GM12878 (cell line): ENCODE measurements around the gene RERE.

Experiments
- CBX3 ChIP-seq: fragments of 200-600 bp; sonication (generic); IDR thresholded peaks from 2 replicates; pipeline ENCODE4 v1.6.1; 2016; ENCODE audit warnings: low read depth, borderline replicate concordance
- JUNB ChIP-seq: IDR thresholded peaks from 2 replicates; pipeline ENCODE4 v1.6.1; 2016; ENCODE audit warnings: antibody characterized with exemption, mild to moderate bottlenecking
- MTA2 ChIP-seq: fragments of 450-650 bp; IDR thresholded peaks from 2 replicates; pipeline ENCODE4 v1.6.1; 2016; ENCODE audit warnings: low read depth, mild to moderate bottlenecking, moderate library complexity
- NR2C2 ChIP-seq: IDR thresholded peaks from 2 replicates; pipeline ENCODE4 v1.6.1; 2011; ENCODE audit warnings: borderline replicate concordance, low read depth; ENCODE audit not compliant: control insufficient read depth, insufficient read length
- RAD21 ChIP-seq: IDR thresholded peaks from 2 replicates; pipeline ENCODE4 v1.6.1; 2011; ENCODE audit warnings: mild to moderate bottlenecking, low read depth, low read length, moderate library complexity; ENCODE audit not compliant: insufficient read depth
- SUPT20H ChIP-seq: IDR thresholded peaks from 2 replicates; pipeline ENCODE4 v1.6.1; 2011; ENCODE audit warnings: low read depth, mild to moderate bottlenecking, low read length, moderate library complexity, borderline replicate concordance; ENCODE audit not compliant: control insufficient read depth
- TAF1 ChIP-seq: IDR thresholded peaks from 2 replicates; pipeline ENCODE4 v1.6.1; 2011; ENCODE audit warnings: mild to moderate bottlenecking, low read depth, low read length, borderline replicate concordance
- YY1 ChIP-seq: IDR thresholded peaks from 2 replicates; pipeline ENCODE4 v1.6.1; 2011; ENCODE audit warnings: low read depth, mild to moderate bottlenecking, low read length
- TF ChIP-seq, protein P1 (sequence below), 3 experiments: IDR thresholded peaks in 2 of 3; conservative IDR thresholded peaks in 1 of 3; 2 replicates each; pipeline ENCODE4 v1.5.1; 2011; ENCODE audit warnings: low read depth in 3 of 3, low read length in 3 of 3, mild to moderate bottlenecking in 3 of 3, control low read depth in 2 of 3, moderate library complexity in 2 of 3, inconsistent platforms in 1 of 3, mixed read lengths in 1 of 3; ENCODE audit not compliant: control insufficient read depth in 2 of 3, insufficient read depth in 1 of 3; ENCODE audit errors: extremely low read depth in 1 of 3
- TF ChIP-seq, protein P2 (sequence below): IDR thresholded peaks from 2 replicates; pipeline ENCODE4 v1.6.1; 2011; ENCODE audit warnings: mild to moderate bottlenecking, low read depth, low read length, moderate library complexity; ENCODE audit not compliant: insufficient replicate concordance

- TF ChIP-seq, protein P1, sequence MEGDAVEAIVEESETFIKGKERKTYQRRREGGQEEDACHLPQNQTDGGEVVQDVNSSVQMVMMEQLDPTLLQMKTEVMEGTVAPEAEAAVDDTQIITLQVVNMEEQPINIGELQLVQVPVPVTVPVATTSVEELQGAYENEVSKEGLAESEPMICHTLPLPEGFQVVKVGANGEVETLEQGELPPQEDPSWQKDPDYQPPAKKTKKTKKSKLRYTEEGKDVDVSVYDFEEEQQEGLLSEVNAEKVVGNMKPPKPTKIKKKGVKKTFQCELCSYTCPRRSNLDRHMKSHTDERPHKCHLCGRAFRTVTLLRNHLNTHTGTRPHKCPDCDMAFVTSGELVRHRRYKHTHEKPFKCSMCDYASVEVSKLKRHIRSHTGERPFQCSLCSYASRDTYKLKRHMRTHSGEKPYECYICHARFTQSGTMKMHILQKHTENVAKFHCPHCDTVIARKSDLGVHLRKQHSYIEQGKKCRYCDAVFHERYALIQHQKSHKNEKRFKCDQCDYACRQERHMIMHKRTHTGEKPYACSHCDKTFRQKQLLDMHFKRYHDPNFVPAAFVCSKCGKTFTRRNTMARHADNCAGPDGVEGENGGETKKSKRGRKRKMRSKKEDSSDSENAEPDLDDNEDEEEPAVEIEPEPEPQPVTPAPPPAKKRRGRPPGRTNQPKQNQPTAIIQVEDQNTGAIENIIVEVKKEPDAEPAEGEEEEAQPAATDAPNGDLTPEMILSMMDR (IDR thresholded peaks at IDR 0.05 in 2 of 3, conservative IDR thresholded peaks at IDR 0.05 in 1 of 3; ENCODE audit: control insufficient read depth in 2 of 3, extremely low read depth in 1 of 3, insufficient read depth in 1 of 3, low read depth in 3 of 3, low read length in 3 of 3), result no peak
- no peak for TF ChIP-seq SUPT20H
- no peak for TF ChIP-seq NR2C2
- no peak for TF ChIP-seq JUNB
- TF ChIP-seq CBX3, result no peak
- TF ChIP-seq, protein P2, sequence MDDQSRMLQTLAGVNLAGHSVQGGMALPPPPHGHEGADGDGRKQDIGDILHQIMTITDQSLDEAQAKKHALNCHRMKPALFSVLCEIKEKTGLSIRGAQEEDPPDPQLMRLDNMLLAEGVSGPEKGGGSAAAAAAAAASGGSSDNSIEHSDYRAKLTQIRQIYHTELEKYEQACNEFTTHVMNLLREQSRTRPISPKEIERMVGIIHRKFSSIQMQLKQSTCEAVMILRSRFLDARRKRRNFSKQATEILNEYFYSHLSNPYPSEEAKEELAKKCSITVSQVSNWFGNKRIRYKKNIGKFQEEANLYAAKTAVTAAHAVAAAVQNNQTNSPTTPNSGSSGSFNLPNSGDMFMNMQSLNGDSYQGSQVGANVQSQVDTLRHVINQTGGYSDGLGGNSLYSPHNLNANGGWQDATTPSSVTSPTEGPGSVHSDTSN, result no peak
- no peak for TF ChIP-seq RAD21
- TF ChIP-seq TAF1, result no peak
- no peak for TF ChIP-seq MTA2
- TF ChIP-seq YY1, result no peak
Measured at GRCh38 chr1:8363767-8364301, 453.6 kb downstream of the RERE start.
